Activated T-cell treated with anti-CD3 and anti-CD28 coated beads for 4 hours (primary cell): ENCODE data around the gene ASIC4.

ENCODE experiments used
- DNase-seq: peaks from one replicate; pipeline ENCODE4 v3.0.0-alpha.2; 2020

ASIC4 gene

GRCh38 chr2:219537657-219538488 lies 23.6 kb downstream of the ASIC4 start:
- DNase-seq, result no peak

- DNase-seq, result no peak
These were observed 24.2 kb downstream of the ASIC4 start for GRCh38 chr2:219538504-219538951.

GRCh38 chr2:219538956-219539788 lies 24.9 kb downstream of the ASIC4 start:
- no peak for DNase-seq

GRCh38 chr2:219539926-219540678 lies 25.8 kb downstream of the ASIC4 start:
- no peak for DNase-seq

- DNase-seq, result no peak
These were observed 26.7 kb downstream of the ASIC4 start for GRCh38 chr2:219540784-219541504.

- DNase-seq, result peak; percentile 82
These were observed 27.4 kb downstream of the ASIC4 start for GRCh38 chr2:219541611-219542180.

- no peak for DNase-seq
These were observed 28.8 kb downstream of the ASIC4 start for GRCh38 chr2:219542931-219543595.

- peak; percentile 82 for DNase-seq
These were observed 29.5 kb downstream of the ASIC4 start, which contains the start of the genes CHPF and TMEM198 for GRCh38 chr2:219543596-219544358. CHPF (minus strand) TSS chr2:219543809; CDS start chr2:219543538, 271 bp downstream. TMEM198 (plus strand) TSS chr2:219544028; CDS start chr2:219544728, 700 bp downstream.

GRCh38 chr2:219544567-219544966 lies 30.3 kb downstream of the ASIC4 start:
- DNase-seq, result no peak

GRCh38 chr2:219545295-219545942 lies 31.1 kb downstream of the ASIC4 start:
- no peak for DNase-seq

GRCh38 chr2:219545943-219546352 lies 31.7 kb downstream of the ASIC4 start:
- no peak for DNase-seq

GRCh38 chr2:219547621-219548020 lies 33.3 kb downstream of the ASIC4 start:
- no peak for DNase-seq

GRCh38 chr2:219548990-219549389 lies 34.7 kb downstream of the ASIC4 start:
- no peak for DNase-seq

GRCh38 chr2:219549619-219550018 lies 35.3 kb downstream of the ASIC4 start:
- DNase-seq, result no peak

GRCh38 chr2:219551441-219552381 lies 37.4 kb downstream of the ASIC4 start:
- DNase-seq, result no peak

- peak; percentile 73 for DNase-seq
These were observed 38.3 kb downstream of the ASIC4 start for GRCh38 chr2:219552382-219553167.

GRCh38 chr2:219553168-219553417 lies 38.8 kb downstream of the ASIC4 start:
- no peak for DNase-seq

GRCh38 chr2:219553463-219553963 lies 39.2 kb downstream of the ASIC4 start:
- DNase-seq, result no peak
